Activated naive CD8-positive, alpha-beta T cell treated with anti-CD3 and anti-CD28 coated beads, Interleukin-2, amount 50 U/mL, for 16 hours (primary cell): ENCODE results near the gene EFHD1.
"Not testable (repeated sequence)": the region's sequence is repeated elsewhere in the genome, so short reads cannot be mapped to it uniquely, and the experiment has no call there.

Experiments used
- DNase-seq: peaks from one replicate; pipeline ENCODE4 v3.0.0-alpha.2; 2020; ENCODE audit warnings: low read depth, low spot score

The EFHD1 gene

GRCh38 chr2:232647261-232647660 lies 13.9 kb downstream of the EFHD1 start:
- DNase-seq: no peak

GRCh38 chr2:232649033-232649432 lies 15.6 kb downstream of the EFHD1 start:
- DNase-seq: no peak

- no peak for DNase-seq
Measured at GRCh38 chr2:232652505-232652851, 19.1 kb downstream of the EFHD1 start.

GRCh38 chr2:232653441-232653840 lies 20.0 kb downstream of the EFHD1 start:
- DNase-seq: no peak

GRCh38 chr2:232655392-232655791 lies 22.0 kb downstream of the EFHD1 start:
- no peak for DNase-seq

- no peak for DNase-seq
Measured at GRCh38 chr2:232658217-232658785, 24.9 kb downstream of the EFHD1 start.

GRCh38 chr2:232659359-232659758 lies 26.0 kb downstream of the EFHD1 start:
- no peak for DNase-seq

GRCh38 chr2:232662486-232663260 lies 29.3 kb downstream of the EFHD1 start:
- DNase-seq: no peak

- no peak for DNase-seq
Measured at GRCh38 chr2:232666051-232666805, 32.8 kb downstream of the EFHD1 start.

- DNase-seq: no peak
Measured at GRCh38 chr2:232667989-232668583, 34.7 kb downstream of the EFHD1 start.

- DNase-seq: no peak
Measured at GRCh38 chr2:232668805-232669444, 35.5 kb downstream of the EFHD1 start.

GRCh38 chr2:232672588-232672987 lies 39.2 kb downstream of the EFHD1 start:
- DNase-seq: no peak

- DNase-seq: no peak
Measured at GRCh38 chr2:232674491-232674890, 41.1 kb downstream of the EFHD1 start.

GRCh38 chr2:232675381-232675780 lies 42.0 kb downstream of the EFHD1 start:
- no peak for DNase-seq

GRCh38 chr2:232680006-232680405 lies 46.6 kb downstream of the EFHD1 start:
- no peak for DNase-seq

GRCh38 chr2:232681527-232681926 lies 48.1 kb downstream of the EFHD1 start:
- DNase-seq: no peak

- DNase-seq: no peak
Measured at GRCh38 chr2:232683368-232683767, 50.0 kb downstream of the EFHD1 start.

- not testable (repeated sequence) for DNase-seq
Measured at GRCh38 chr2:232685391-232685790, 52.0 kb downstream of the EFHD1 start.

- DNase-seq: no peak
Measured at GRCh38 chr2:232687382-232688160, 54.2 kb downstream of the EFHD1 start.

GRCh38 chr2:232688201-232688600 lies 54.8 kb downstream of the EFHD1 start:
- DNase-seq: no peak
